Esophagus squamous epithelium (tissue), 5 donors: Measurements from ENCODE around the gene CEL. TPM values are rescaled to one million over a fixed set of nuclear protein-coding genes. Genes with fewer than 3 reads are reported as not detected.

Experiments
- DNase-seq: peaks from one replicate; lab custom pipeline; 2025; lab: John Stamatoyannopoulos, UW
- H3K27ac ChIP-seq, 4 donors: fragments of 200-600 bp; sonication (generic); one replicate each; pipeline ENCODE4 v1.5.1; 2016 to 2019; ENCODE audit warnings: mild to moderate bottlenecking in 1 of 4
- H3K27me3 ChIP-seq, 4 donors: fragments of 200-600 bp; sonication (generic); 1 replicate in 3 of 4; 2 replicates in 1 of 4; pipeline versions ENCODE4 v1.5.1 to v1.6.0; 2017 to 2021; ENCODE audit warnings: antibody characterized with exemption in 1 of 4
- H3K36me3 ChIP-seq, 3 donors: fragments of 200-600 bp; sonication (generic); one replicate each; pipeline ENCODE4 v1.5.1; 2016 to 2019
- H3K4me1 ChIP-seq, 3 donors: fragments of 200-600 bp; sonication (generic); one replicate each; pipeline ENCODE4 v1.5.1; 2017 to 2019
- H3K4me3 ChIP-seq, 4 donors: fragments of 200-600 bp; sonication (generic); 1 replicate in 3 of 4; 2 replicates in 1 of 4; pipeline ENCODE4 v1.5.1; 2016 to 2019; ENCODE audit warnings: mild to moderate bottlenecking in 2 of 4, moderate library complexity in 1 of 4
- H3K9me3 ChIP-seq, 3 donors: fragments of 200-600 bp; sonication (generic); one replicate each; pipeline ENCODE4 v1.5.1; 2016 to 2019
- CTCF ChIP-seq, 6 experiments: fragments of 450-650 bp in 4 of 6; fragments of 200-600 bp in 2 of 6; sonication (generic) in 2 of 6; IDR thresholded peaks; one replicate each; pipeline ENCODE4 v1.5.1; 2016 to 2019; ENCODE audit warnings: antibody characterized with exemption in 6 of 6, mild to moderate bottlenecking in 4 of 6, moderate library complexity in 4 of 6
- POLR2A ChIP-seq, 4 donors: fragments of 450-650 bp; IDR thresholded peaks; one replicate each; pipeline ENCODE4 v1.6.1; 2017; ENCODE audit warnings: antibody characterized with exemption in 4 of 4, mild to moderate bottlenecking in 4 of 4, moderate library complexity in 3 of 4
- WGBS, 2 donors: methylation state at CpG; one replicate each; pipeline ENCODE4 v1.1.5; 2018; 5-methylcytosine and 5-hydroxymethylcytosine counted together
- intact Hi-C: fragments of 100-400 bp; cut with DNase I; formaldehyde crosslinking; loops from one replicate; pipeline ENCODE4 v1.15.0; 2022
- total RNA-seq, 4 donors: library from RNA; depleted of rRNA; stranded (reverse); fragments of >200 nt; gene quantifications; one replicate each; pipeline ENCODE4 v1.1.0, GENCODE V29; 2016
- donor health status: DM: yes; HTN: yes; CAD: no.

Gene CEL
- total RNA-seq, 4 donors from 2014 or later: 1.9 to 7.6 (median 3.5) TPM

GRCh38 chr9:133050142-133050541 lies 11.6 kb upstream of the CEL start:
- no peak overlapping the region for H3K27ac ChIP-seq
- 51 to 58% methylated on average over 6 of the region's 6 CpGs for WGBS, 2 donors
- intact Hi-C loops: loop anchor here (5.0 kb wide), 1 partner anchor 92 kb away; no protein-coding TSS in a partner anchor

GRCh38 chr9:133050781-133051180 lies 11.0 kb upstream of the CEL start:
- no peak for DNase-seq
- intact Hi-C loops: loop anchor here (5.0 kb wide), 1 partner anchor 92 kb away; no protein-coding TSS in a partner anchor
- WGBS, 2 donors: 68 to 95% methylated on average over 7 of the region's 10 CpGs
- Histone ChIP-seq H3K4me1 (peaks cover 0 to 8% (median 3%) of the 10 kb centered on the region in 3 donors), H3K36me3 (peaks cover 52 to 100% (median 62%) of the 10 kb centered on the region in 3 donors), H3K9me3 (no peaks in the 10 kb centered on the region), H3K27ac (no peak overlapping the region), H3K27me3 (no peaks in the 10 kb centered on the region), H3K4me3 (no peak overlapping the region)
- TF ChIP-seq POLR2A (IDR thresholded peaks at IDR 0.05): no peak
- TF ChIP-seq CTCF (IDR thresholded peaks at IDR 0.05): no peak

More at GRCh38 chr9:133050142-133050541, 11.6 kb upstream of the CEL start:
- peaks cover 0 to 2% (median 0%) of the 10 kb centered on the region in 3 donors for H3K4me1 ChIP-seq
- TF ChIP-seq POLR2A (IDR thresholded peaks at IDR 0.05) (no peak), CTCF (IDR thresholded peaks at IDR 0.05) (no peak)
- no peaks in the 10 kb centered on the region for H3K27me3 ChIP-seq
- no peak for DNase-seq
- no peak overlapping the region for H3K4me3 ChIP-seq
- peaks cover 51 to 100% (median 68%) of the 10 kb centered on the region in 3 donors for H3K36me3 ChIP-seq
- H3K9me3 ChIP-seq: no peaks in the 10 kb centered on the region

GRCh38 chr9:133051281-133051900 lies 10.4 kb upstream of the CEL start:
- Histone ChIP-seq H3K9me3 (no peaks in the 10 kb centered on the region), H3K27me3 (no peaks in the 10 kb centered on the region), H3K4me3 (no peak overlapping the region), H3K36me3 (peaks cover 52 to 100% (median 57%) of the 10 kb centered on the region in 3 donors), H3K27ac (no peak overlapping the region), H3K4me1 (peaks cover 5 to 14% (median 8%) of the 10 kb centered on the region in 3 donors)
- WGBS, 2 donors: 95 to 96% methylated on average over 6 to 10 of the region's 20 CpGs
- intact Hi-C loops: loop anchor here (5.0 kb wide), 1 partner anchor 91 kb away; no protein-coding TSS in a partner anchor
- TF ChIP-seq POLR2A (IDR thresholded peaks at IDR 0.05): no peak
- no peak for TF ChIP-seq CTCF (IDR thresholded peaks at IDR 0.05)
- DNase-seq: no peak

- Histone ChIP-seq H3K36me3 (peaks cover 46 to 100% (median 55%) of the 10 kb centered on the region in 3 donors), H3K9me3 (no peaks in the 10 kb centered on the region), H3K4me3 (no peak overlapping the region), H3K4me1 (peaks cover 9 to 21% (median 11%) of the 10 kb centered on the region in 3 donors), H3K27me3 (no peaks in the 10 kb centered on the region), H3K27ac (no peak overlapping the region)
- WGBS, 2 donors: 78 to 89% methylated on average over 4 to 7 of the region's 9 CpGs
- DNase-seq: no peak
- intact Hi-C loops: loop anchor here (5.0 kb wide), 1 partner anchor 90 kb away; no protein-coding TSS in a partner anchor
- TF ChIP-seq CTCF (IDR thresholded peaks at IDR 0.05): no peak
- TF ChIP-seq POLR2A (IDR thresholded peaks at IDR 0.05): no peak
Measured at GRCh38 chr9:133051966-133052539, 9.7 kb upstream of the CEL start.
